HG02678 (cell line): Measurements from ENCODE around the gene EBF3.

Source experiments
- ATAC-seq: cut with Tn5 transposase; IDR thresholded peaks from one replicate; pipeline ENCODE4 v1.9.1; 2021; ENCODE audit warnings: mild to moderate bottlenecking, moderate library complexity; ENCODE audit not compliant: unreplicated experiment

EBF3 gene, protein sequence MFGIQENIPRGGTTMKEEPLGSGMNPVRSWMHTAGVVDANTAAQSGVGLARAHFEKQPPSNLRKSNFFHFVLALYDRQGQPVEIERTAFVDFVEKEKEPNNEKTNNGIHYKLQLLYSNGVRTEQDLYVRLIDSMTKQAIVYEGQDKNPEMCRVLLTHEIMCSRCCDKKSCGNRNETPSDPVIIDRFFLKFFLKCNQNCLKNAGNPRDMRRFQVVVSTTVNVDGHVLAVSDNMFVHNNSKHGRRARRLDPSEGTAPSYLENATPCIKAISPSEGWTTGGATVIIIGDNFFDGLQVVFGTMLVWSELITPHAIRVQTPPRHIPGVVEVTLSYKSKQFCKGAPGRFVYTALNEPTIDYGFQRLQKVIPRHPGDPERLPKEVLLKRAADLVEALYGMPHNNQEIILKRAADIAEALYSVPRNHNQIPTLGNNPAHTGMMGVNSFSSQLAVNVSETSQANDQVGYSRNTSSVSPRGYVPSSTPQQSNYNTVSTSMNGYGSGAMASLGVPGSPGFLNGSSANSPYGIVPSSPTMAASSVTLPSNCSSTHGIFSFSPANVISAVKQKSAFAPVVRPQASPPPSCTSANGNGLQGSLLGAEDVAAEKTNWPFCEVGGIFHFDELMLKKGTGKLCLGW

DNA sequence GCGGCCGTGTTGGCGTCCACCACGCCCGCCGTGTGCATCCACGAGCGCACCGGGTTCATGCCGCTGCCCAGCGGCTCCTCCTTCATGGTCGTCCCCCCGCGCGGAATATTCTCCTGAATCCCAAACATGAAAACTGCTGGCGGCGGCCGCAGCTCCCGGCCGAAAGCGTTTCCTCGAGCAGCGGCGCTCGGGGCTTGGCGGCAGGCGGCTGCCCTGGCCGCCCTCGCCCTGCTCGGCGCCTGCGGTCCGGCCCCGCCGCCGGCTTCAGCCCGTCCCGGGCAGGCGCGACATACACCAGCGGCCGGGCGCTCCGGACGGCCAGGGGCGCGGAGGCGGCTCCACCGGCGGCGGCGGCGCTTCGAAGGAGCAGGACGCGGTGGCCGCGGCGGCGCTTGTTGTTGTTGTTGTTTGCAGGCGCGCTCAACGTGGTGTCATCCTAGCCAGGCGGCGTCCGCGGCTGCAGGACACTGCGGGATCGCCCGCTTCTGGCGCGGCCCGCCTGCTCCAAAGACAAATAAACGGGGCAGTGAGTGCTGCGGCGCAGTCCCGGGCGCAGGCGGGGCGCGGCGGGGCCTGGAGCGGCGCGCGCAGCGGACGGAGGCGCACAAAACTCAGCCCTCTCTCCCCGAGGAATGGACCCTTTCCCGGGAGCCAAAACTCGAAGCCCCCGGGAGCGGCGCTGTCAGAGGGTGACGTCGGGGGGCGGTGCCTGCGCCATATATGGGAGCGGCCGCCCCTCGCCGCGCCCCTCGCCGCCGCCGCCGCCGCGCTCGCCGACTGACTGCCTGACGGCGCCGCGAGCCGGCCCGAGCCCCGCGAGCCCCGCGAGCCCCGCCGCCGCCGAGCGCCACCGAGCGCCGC, at the start of gene EBF3:
Gene EBF3, minus strand, starts transcription at position 634 of the 861 bp plus-strand sequence. Its CDS starts 506 bp downstream, at position 128.
- ATAC-seq, result no peak

DNA sequence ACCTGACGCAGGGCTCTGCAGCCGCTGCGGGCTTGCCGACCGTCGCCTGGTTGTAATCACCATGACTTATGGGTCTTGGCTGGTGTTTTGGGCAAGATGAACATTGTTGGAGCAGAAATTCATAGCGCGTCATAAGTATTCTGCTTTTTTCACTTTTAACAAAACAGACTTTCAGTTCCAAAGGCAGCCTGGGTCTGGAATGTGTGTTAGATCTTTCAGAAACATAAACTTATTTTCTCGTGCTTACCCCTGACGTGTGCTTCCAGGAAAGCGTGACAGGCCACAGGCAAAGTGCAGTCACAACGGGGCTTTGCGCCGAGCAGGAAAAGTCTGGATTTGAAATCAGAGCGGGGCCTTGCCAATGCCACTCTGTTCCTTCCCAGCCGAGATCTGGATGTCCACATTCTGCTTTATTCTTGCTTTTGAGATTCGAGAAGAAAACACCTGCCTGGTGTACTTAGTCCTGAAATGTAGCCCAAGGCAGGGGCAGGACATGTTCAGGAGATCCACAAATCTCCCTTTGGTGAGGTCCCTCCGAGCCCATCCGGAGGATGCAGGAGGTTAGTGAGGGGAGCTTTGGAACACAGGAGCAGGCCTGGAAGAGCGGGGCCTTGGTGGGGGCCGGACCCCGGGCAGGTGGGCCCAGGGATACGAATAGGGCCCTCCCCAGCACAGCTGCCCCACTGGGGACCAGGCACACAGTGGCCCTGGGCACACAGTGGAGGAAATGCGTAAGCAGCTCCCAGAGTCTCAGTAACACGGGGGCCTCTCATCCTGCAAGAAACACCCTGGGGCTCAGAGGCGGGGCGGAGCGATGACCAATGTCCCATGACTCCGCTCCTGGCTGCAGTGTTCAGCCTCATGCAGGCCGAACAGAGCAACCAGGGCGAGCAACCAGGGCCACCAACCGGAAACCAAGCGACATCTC, 49.5 kb upstream of the EBF3 start:
- no peak for ATAC-seq

GRCh38 chr10:130012129-130012528, 48.1 kb upstream of the EBF3 start:
- no peak for ATAC-seq

GRCh38 chr10:130010653-130011052, 46.6 kb upstream of the EBF3 start:
- no peak for ATAC-seq

GRCh38 chr10:130009228-130009627, 45.2 kb upstream of the EBF3 start:
- no peak for ATAC-seq

DNA sequence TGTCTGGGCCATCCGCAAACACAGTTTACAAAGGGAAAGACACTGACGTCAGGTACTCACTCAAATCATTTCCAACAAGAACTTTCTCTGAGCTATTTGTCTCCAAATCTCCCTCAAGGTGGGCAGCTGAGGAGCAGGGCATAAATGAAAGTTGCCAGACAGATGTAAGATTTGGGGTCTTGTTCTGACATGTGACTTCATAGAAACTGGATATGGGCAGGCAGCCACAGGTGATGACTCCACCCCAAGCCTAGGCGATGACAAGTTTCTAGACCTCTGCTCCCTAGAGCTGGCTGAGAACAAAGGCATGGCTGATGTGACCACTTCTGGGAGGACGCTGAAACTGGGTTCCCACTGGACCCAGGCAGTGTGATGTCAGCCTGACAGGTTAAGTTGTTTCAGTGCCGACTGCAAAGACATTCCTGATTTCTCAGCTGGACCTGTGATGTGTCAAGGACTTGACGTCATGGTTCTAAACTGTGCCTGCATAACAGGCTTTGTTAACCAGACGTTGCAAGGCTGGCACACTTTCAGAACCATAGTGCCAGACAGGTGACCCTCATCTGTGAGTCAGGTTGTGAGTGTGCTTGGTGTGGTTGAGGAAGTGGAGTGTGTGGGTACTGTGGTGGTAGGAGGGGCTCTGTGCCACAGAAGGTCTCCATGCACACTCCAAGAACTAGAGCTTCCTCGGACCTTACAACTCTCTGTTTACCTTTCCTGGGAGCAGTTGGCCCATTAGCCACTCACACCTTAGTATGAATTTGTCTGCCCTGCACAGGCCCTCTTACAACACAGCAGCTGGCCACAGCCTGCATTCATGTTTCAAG, 39.9 kb upstream of the EBF3 start:
- no peak for ATAC-seq

- no peak for ATAC-seq
Observed at GRCh38 chr10:130003166-130003565, 39.1 kb upstream of the EBF3 start.

DNA sequence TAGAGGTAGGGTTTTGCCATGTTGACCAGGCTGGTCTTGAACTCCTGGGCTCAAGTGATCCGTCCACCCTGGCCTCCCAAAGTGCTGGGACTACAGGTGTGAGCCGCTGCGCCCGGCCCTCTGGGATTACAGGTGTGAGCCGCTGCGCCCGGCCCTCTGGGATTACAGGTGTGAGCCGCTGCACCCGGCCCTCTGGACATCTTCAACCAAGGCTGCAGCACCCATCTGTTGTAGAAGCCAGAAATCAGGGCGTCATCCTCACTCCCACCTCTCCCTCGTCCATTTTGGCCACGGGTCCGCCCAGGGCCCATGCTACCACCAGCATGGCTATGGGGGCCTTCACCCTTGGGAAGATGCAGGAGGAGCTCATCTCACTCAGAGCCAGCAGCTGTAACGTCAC, 38.5 kb upstream of the EBF3 start:
- no peak for ATAC-seq

- ATAC-seq, result no peak
Observed at GRCh38 chr10:130000918-130001317, 36.8 kb upstream of the EBF3 start.

GRCh38 chr10:129999140-129999539, 35.1 kb upstream of the EBF3 start:
- ATAC-seq, result no peak

DNA sequence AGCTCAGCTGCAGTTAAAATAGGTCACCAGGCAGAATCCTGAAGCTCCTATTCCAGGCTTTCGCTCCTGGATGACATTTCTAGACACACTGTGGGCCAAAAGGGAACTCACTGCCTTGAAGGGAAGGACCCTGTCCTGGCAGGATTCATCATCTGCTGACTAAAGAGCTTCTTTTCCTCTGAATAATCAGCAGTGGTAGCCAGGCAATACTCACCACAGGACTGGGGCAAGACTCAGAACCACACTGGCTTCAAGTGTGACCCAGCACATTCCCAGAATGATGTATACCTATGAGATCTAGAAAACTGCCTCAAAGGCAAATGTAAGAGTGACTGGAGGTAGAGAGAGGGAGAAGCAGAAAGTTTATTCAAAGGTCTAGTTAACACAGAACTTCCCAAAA, 29.5 kb upstream of the EBF3 start:
- ATAC-seq, result no peak

GRCh38 chr10:129992356-129992755, 28.3 kb upstream of the EBF3 start:
- ATAC-seq, result no peak

DNA sequence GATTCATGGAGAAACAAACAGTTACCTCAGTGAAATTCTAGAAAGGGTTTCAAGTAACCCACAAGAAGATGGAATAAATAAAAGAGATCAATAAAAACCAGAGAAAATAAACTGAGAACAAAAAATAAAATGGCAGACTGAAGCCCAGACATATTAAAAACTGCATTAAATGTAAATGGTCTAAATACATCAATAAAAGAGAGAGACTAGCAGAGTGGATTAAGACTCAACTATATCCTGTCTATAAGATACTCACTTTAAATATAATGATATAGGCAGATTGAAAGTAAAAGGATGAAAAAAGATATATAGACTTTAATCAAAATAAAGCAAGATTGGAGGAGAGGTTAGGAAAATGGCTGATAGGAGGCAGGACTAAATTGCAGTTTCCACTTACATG, 18.8 kb upstream of the EBF3 start:
- ATAC-seq, result no peak

DNA sequence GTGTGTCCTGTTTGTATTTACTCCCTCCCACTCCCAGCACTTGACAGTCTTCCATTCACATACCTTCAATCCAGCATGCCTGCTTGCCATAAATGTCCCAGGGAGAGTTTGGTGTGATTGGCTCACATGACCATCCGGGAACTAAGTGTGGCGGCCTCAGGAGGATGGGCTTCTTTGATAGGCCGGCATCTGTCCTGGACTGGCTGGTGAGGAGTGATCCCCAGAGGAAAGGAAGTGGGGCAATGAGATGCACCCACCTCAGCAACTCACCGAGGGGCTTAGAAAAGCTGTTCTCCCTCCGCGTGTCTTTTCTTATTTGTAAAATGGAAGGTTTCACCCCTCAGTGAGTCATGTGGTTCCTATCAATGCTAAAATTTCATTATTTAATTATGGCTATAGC, 14.9 kb upstream of the EBF3 start:
- ATAC-seq, result no peak

- ATAC-seq, result no peak
Observed at GRCh38 chr10:129978322-129978721, 14.2 kb upstream of the EBF3 start.

DNA sequence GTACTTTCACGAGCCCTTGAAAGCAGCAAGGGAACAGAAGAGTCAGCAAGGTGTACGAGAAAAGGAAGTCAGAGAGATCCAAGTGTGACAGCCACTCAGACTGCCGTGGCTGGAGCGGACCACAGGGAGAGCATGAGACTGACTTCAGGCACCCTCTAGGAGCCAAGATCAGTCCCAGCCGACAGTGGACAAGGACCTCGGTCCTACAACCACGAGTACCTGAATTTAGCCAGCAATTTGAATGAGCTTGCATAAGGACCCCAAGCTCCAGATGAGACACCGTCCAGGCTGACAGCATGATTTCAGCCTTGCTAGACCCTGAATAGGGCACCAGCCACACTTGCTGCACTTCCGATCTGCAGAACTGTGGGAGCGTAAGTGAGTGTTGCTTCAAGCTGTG, 13.7 kb upstream of the EBF3 start:
- ATAC-seq, result no peak

DNA sequence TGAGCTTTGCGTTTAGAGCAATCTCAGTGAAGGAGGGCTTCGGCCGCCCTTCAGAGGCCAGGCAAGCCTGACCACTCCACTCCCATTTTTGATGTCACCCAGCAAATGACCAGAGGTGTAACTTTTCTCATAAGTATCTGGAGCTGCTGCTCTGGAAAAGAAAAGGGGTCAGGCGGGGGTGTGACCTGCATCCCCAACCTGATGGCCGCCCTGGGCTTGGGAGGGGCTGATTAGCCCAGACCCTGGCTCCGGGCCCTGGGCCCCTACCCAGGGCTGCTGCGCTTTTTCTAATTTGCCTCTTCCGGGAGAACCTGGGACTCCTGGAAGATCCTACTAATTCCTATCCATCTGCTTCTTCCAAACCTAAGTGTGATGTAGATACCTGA, 9.6 kb upstream of the EBF3 start:
- ATAC-seq, result no peak

GRCh38 chr10:129972966-129973673, 9.0 kb upstream of the EBF3 start:
- no peak for ATAC-seq
